ENCODE measurements around the gene CCDC38.

DNA sequence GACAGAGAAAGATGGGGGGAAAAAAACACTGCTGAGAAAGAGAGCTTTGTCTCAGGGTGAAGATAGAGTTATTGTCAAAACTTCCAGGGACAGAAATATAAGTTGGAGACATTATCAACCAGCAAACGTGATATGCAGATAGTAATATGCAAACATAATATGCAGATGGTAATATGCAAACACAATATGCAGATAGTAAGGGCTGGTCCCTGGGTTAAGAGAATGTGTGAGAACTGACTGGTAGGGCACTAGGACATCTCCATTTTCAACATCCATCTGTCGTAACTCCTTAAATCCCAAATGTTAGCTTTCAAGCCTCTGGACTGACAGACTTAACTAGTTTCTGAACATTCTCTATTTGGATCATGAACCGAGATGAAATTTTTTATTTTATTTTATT is 51.5 kb downstream of the CCDC38 start:
- TF ChIP-seq, protein P1, sequence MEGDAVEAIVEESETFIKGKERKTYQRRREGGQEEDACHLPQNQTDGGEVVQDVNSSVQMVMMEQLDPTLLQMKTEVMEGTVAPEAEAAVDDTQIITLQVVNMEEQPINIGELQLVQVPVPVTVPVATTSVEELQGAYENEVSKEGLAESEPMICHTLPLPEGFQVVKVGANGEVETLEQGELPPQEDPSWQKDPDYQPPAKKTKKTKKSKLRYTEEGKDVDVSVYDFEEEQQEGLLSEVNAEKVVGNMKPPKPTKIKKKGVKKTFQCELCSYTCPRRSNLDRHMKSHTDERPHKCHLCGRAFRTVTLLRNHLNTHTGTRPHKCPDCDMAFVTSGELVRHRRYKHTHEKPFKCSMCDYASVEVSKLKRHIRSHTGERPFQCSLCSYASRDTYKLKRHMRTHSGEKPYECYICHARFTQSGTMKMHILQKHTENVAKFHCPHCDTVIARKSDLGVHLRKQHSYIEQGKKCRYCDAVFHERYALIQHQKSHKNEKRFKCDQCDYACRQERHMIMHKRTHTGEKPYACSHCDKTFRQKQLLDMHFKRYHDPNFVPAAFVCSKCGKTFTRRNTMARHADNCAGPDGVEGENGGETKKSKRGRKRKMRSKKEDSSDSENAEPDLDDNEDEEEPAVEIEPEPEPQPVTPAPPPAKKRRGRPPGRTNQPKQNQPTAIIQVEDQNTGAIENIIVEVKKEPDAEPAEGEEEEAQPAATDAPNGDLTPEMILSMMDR (IDR thresholded peaks at IDR 0.05; ENCODE audit: low read length) = no peak
- no peak for TF ChIP-seq EZH2 (IDR thresholded peaks at IDR 0.05; ENCODE audit: borderline replicate concordance, low read length)
